Lower leg skin (tissue), 4 donors: Measurements from ENCODE around the gene FHOD3. TPM values are rescaled to one million over a fixed set of nuclear protein-coding genes. Genes with fewer than 3 reads are reported as not detected.

Experiments
- DNase-seq, 2 donors: peaks; one replicate each; pipeline ENCODE4 v3.0.0-alpha.2; 2019; ENCODE audit warnings: low spot score in 2 of 2
- H3K4me3 ChIP-seq: fragments of 200-600 bp; sonication (generic); 2 replicates; pipeline ENCODE4 v1.5.1; 2017; ENCODE audit warnings: mild to moderate bottlenecking, low read depth; ENCODE audit not compliant: poor library complexity, severe bottlenecking
- POLR2A ChIP-seq, 2 donors: fragments of 450-650 bp; IDR thresholded peaks; one replicate each; pipeline ENCODE4 v1.6.1; 2016 to 2017; ENCODE audit warnings: antibody characterized with exemption in 2 of 2, mild to moderate bottlenecking in 1 of 2, moderate library complexity in 1 of 2
- WGBS, 2 donors: methylation state at CpG; one replicate each; pipeline ENCODE4 v1.1.5; 2018; 5-methylcytosine and 5-hydroxymethylcytosine counted together
- intact Hi-C: fragments of 100-400 bp; cut with DNase I; formaldehyde crosslinking; loops from one replicate; pipeline ENCODE4 v1.15.0; 2023; ENCODE audit warnings: low total_unique reads
- total RNA-seq, 4 donors: library from RNA; depleted of rRNA; stranded (reverse); fragments of >200 nt; gene quantifications; one replicate each; pipeline ENCODE4 v1.1.0, GENCODE V29; 2016
- TF ChIP-seq, protein P1 (sequence below), 3 donors: fragments of 450-650 bp; IDR thresholded peaks; one replicate each; pipeline ENCODE4 v1.5.1; 2016; ENCODE audit warnings: antibody characterized with exemption in 3 of 3, mild to moderate bottlenecking in 3 of 3, moderate library complexity in 2 of 3

FHOD3 gene
- total RNA-seq, 4 donors from 2014 or later, result 5.3 to 15.1 (median 7.8) TPM

DNA sequence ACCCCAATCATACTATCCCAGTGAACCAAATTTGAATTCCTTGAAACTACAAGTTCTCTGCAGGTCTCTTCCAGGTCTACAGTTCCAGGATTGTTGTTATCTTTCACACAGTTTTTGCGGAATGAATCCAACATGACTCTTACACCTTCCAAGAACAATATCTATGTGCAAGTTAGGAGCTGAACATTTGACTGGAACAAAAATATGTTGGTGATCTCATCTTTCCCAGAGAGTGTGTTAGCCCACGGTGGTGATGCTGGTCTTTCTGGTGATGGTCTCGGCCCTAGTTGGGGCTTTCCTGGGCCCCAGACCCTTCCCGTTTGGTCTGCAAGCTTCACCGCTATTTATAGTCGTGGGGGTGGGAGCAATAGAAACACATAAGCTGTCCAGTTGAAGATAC lies 357.6 kb downstream of the FHOD3 start:
- intact Hi-C loops, result no loop called here
- H3K4me3 ChIP-seq, result no peak overlapping the region
- no peak for TF ChIP-seq POLR2A (IDR thresholded peaks at IDR 0.05)
- TF ChIP-seq, protein P1, sequence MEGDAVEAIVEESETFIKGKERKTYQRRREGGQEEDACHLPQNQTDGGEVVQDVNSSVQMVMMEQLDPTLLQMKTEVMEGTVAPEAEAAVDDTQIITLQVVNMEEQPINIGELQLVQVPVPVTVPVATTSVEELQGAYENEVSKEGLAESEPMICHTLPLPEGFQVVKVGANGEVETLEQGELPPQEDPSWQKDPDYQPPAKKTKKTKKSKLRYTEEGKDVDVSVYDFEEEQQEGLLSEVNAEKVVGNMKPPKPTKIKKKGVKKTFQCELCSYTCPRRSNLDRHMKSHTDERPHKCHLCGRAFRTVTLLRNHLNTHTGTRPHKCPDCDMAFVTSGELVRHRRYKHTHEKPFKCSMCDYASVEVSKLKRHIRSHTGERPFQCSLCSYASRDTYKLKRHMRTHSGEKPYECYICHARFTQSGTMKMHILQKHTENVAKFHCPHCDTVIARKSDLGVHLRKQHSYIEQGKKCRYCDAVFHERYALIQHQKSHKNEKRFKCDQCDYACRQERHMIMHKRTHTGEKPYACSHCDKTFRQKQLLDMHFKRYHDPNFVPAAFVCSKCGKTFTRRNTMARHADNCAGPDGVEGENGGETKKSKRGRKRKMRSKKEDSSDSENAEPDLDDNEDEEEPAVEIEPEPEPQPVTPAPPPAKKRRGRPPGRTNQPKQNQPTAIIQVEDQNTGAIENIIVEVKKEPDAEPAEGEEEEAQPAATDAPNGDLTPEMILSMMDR (IDR thresholded peaks at IDR 0.05), result no peak
- DNase-seq, result peak in 1 of 2 donors; percentile 25
- WGBS, 2 donors, result 55 to 58% methylated on average over 6 of the region's 6 CpGs

DNA sequence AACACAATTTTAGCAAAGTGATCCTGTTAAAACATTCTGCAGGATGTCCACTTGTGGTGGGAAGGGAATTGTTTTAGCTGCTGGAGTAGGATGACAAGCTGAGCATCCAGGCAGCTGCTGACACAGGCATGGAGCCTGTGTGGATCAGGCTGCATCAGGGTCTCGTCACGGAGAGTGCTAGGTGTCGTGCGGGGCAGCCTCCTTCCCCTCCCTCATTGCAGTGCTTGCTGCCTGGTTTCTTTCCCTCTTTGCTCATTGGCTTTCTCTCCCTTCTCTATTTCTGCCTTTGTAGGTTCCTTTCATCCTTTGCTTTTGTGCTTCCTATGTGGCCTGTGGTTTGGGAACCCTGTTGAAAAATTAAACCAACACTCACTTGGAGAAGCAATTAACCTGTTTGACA lies 358.4 kb downstream of the FHOD3 start:
- intact Hi-C loops, result no loop called here
- H3K4me3 ChIP-seq, result no peak overlapping the region
- DNase-seq, result no peak
- 81 to 83% methylated on average over 4 of the region's 4 CpGs for WGBS, 2 donors
- TF ChIP-seq, protein P1 (IDR thresholded peaks at IDR 0.05), result no peak

DNA sequence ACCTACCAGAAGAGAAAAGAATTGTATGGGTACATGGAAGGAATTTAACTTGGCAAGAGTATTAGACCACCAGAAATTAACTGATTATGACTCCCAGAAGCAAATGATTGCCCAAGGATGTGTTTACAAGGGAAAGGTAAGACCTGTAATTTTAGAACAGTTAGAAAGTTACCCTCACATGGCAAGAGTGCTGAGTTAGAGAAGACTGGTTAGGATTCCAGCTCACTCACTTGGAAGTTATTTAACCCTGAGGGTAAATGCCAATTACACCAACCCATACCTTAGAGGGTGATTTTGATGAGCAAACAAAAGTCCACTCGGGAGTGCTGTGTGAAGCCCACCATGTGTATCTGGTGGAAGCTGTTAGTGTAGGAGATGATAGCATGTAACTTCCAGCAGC lies 361.1 kb downstream of the FHOD3 start:
- TF ChIP-seq, protein P1 (IDR thresholded peaks at IDR 0.05), result no peak
- no peak for TF ChIP-seq POLR2A (IDR thresholded peaks at IDR 0.05)
- no peak overlapping the region for H3K4me3 ChIP-seq
- DNase-seq, result no peak
- WGBS, 2 donors, result 47 to 65% methylated on average over 1 of the region's 1 CpG
- intact Hi-C loops, result no loop called here

DNA sequence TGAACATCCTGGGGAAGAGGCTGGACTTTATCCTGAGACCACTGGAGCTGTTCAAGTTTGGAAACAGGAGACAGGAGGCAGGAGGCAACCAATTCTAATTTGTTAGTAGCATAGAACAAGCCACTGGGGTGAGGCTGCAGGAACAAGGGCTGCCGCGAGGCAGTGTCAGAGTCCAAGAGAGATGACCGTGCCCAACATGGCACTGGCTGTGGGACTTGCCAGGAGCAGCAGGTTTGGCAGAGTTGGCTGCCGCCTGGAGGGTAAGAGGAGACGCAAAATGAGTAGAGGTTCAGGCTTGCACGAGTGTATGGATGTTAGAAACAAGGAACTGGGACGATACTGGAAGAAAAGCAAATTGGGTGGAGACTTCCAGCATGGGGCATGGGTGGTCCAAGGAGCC lies 362.8 kb downstream of the FHOD3 start:
- DNase-seq, result peak in 1 of 2 donors; percentile 42
- TF ChIP-seq, protein P1 (IDR thresholded peaks at IDR 0.05), result no peak
- no peak for TF ChIP-seq POLR2A (IDR thresholded peaks at IDR 0.05)
- H3K4me3 ChIP-seq, result no peak overlapping the region
- 66% methylated on average over 7 of the region's 7 CpGs for WGBS, 2 donors
- intact Hi-C loops, result no loop called here

DNA sequence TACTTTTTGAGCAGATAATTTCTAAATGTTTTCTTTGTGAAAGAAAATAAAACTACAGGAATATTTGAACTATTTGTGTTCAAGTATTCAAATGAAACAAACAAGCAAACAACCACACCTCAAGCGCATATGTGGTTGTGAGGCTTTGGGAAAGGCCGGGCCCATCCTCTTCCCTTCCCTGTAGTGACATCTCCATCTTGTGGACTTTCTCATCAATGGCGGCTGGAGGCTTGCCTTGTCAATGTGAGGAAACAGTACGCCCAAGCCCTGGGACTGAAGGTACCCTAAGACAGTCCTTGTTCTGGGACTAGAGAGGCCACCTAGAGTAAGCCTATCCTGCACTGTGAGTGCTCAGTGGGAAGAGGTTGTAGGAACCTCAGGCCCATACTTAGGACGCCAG lies 364.5 kb downstream of the FHOD3 start:
- 80 to 81% methylated on average over 5 of the region's 5 CpGs for WGBS, 2 donors
- intact Hi-C loops, result no loop called here
- H3K4me3 ChIP-seq, result no peak overlapping the region
- no peak for TF ChIP-seq POLR2A (IDR thresholded peaks at IDR 0.05)
- TF ChIP-seq, protein P1 (IDR thresholded peaks at IDR 0.05), result no peak
- DNase-seq, result no peak

DNA sequence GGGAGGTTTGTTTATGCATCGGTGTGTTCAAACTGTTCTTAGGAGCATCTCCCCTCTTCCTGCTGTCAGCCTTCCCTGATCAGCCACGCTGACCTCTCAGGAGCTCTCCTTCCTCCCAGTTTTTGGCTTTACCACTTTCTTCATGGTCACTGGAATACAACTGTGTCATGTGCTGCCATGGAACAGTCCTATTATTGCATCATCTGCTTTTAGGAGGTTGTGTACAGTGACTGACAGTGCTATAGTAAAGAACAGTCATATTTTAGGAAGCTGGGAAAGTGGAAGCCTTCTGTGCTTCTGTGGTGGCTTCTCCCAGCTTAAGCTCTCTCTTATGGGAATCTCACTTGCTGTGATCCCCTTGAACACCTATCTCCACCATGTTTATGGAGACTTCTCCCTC lies 365.8 kb downstream of the FHOD3 start:
- H3K4me3 ChIP-seq, result no peak overlapping the region
- no peak for TF ChIP-seq POLR2A (IDR thresholded peaks at IDR 0.05)
- TF ChIP-seq, protein P1 (IDR thresholded peaks at IDR 0.05), result no peak
- intact Hi-C loops, result no loop called here
- 69 to 73% methylated on average over 2 of the region's 2 CpGs for WGBS, 2 donors
- no peak for DNase-seq
